Measurements from ENCODE around the gene SMIM20. TPM values are rescaled to one million over a fixed set of nuclear protein-coding genes. Genes with fewer than 3 reads are reported as not detected.

The SMIM20 gene
- total RNA-seq, 1 donor from 2014 or later = 14.7 TPM

- no peak for FAIRE-seq
- DNase-seq (ENCODE audit: low spot score in 2 of 2) = no peak
Measured at GRCh38 chr4:25951390-25951952, 37.5 kb downstream of the SMIM20 start.

- DNase-seq (ENCODE audit: low spot score in 2 of 2) (no peak), FAIRE-seq (no peak)
Measured at GRCh38 chr4:25953740-25954139, 39.7 kb downstream of the SMIM20 start.

- DNase-seq (ENCODE audit: low spot score in 2 of 2) (no peak), FAIRE-seq (no peak)
Measured at GRCh38 chr4:25954293-25954904, 40.4 kb downstream of the SMIM20 start.

- FAIRE-seq = no peak
- DNase-seq (ENCODE audit: low spot score in 2 of 2) = no peak
Measured at GRCh38 chr4:25955705-25956104, 41.7 kb downstream of the SMIM20 start.

- FAIRE-seq = no peak
Measured at GRCh38 chr4:25956260-25956659, 42.2 kb downstream of the SMIM20 start.

GRCh38 chr4:25958110-25958509 is 44.1 kb downstream of the SMIM20 start:
- FAIRE-seq (no peak), DNase-seq (ENCODE audit: low spot score in 2 of 2) (no peak)

More at GRCh38 chr4:25956260-25956659, 42.2 kb downstream of the SMIM20 start:
- DNase-seq (ENCODE audit: low spot score in 2 of 2) = no peak

- DNase-seq (ENCODE audit: low spot score in 2 of 2) = no peak
Measured at GRCh38 chr4:25962393-25962792, 48.4 kb downstream of the SMIM20 start.

GRCh38 chr4:25965629-25966028 is 51.6 kb downstream of the SMIM20 start:
- DNase-seq (ENCODE audit: low spot score in 2 of 2) = no peak

More at GRCh38 chr4:25962393-25962792, 48.4 kb downstream of the SMIM20 start:
- FAIRE-seq = no peak

GRCh38 chr4:25966171-25966570 is 52.2 kb downstream of the SMIM20 start:
- DNase-seq (ENCODE audit: low spot score in 2 of 2) (no peak), FAIRE-seq (no peak)

More at GRCh38 chr4:25965629-25966028, 51.6 kb downstream of the SMIM20 start:
- no peak for FAIRE-seq

- no peak for FAIRE-seq
Measured at GRCh38 chr4:25969374-25970155, 55.5 kb downstream of the SMIM20 start.

GRCh38 chr4:25970226-25970675 is 56.2 kb downstream of the SMIM20 start:
- no peak for FAIRE-seq
- no peak for DNase-seq (ENCODE audit: low spot score in 2 of 2)

More at GRCh38 chr4:25969374-25970155, 55.5 kb downstream of the SMIM20 start:
- no peak for DNase-seq (ENCODE audit: low spot score in 2 of 2)

GRCh38 chr4:25970691-25971432 is 56.8 kb downstream of the SMIM20 start:
- FAIRE-seq (no peak), DNase-seq (ENCODE audit: low spot score in 2 of 2) (no peak)

- DNase-seq (ENCODE audit: low spot score in 2 of 2) (no peak), FAIRE-seq (no peak)
Measured at GRCh38 chr4:25972366-25972765, 58.3 kb downstream of the SMIM20 start.

GRCh38 chr4:25972984-25973745 is 59.1 kb downstream of the SMIM20 start:
- FAIRE-seq (no peak), DNase-seq (ENCODE audit: low spot score in 2 of 2) (no peak)

- no peak for FAIRE-seq
Measured at GRCh38 chr4:25976780-25977179, 62.8 kb downstream of the SMIM20 start.

GRCh38 chr4:25977397-25978170 is 63.6 kb downstream of the SMIM20 start:
- DNase-seq (ENCODE audit: low spot score in 2 of 2) = no peak

More at GRCh38 chr4:25976780-25977179, 62.8 kb downstream of the SMIM20 start:
- DNase-seq (ENCODE audit: low spot score in 2 of 2) = no peak

GRCh38 chr4:25978327-25978726 is 64.3 kb downstream of the SMIM20 start:
- no peak for DNase-seq (ENCODE audit: low spot score in 2 of 2)
- FAIRE-seq = no peak

More at GRCh38 chr4:25977397-25978170, 63.6 kb downstream of the SMIM20 start:
- no peak for FAIRE-seq
